H9 (cell line): ENCODE measurements around the gene SRSF6. TPM values are rescaled to one million over a fixed set of nuclear protein-coding genes. Genes with fewer than 3 reads are reported as not detected.

Experiments
- DNase-seq: peaks from one replicate; pipeline ENCODE4 v3.0.0-alpha.2; 2017
- H2AFZ ChIP-seq: one replicate; pipeline ENCODE4 v1.6.1; 2013; ENCODE audit warnings: mild to moderate bottlenecking, low read length, control low read depth, moderate library complexity
- H2AK5ac ChIP-seq: 2 replicates; pipeline ENCODE4 v1.6.1; 2013; ENCODE audit warnings: low read length, control low read depth, mixed read lengths; ENCODE audit not compliant: insufficient read length
- H2BK120ac ChIP-seq: one replicate; pipeline ENCODE4 v1.6.1; 2013; ENCODE audit warnings: low read depth, mild to moderate bottlenecking, low read length, control low read depth, inconsistent platforms; ENCODE audit not compliant: poor library complexity, severe bottlenecking
- H2BK12ac ChIP-seq: 2 replicates; pipeline ENCODE4 v1.6.1; 2013; ENCODE audit warnings: low read length, control low read depth, mixed read lengths, low read depth; ENCODE audit not compliant: insufficient read length
- H2BK15ac ChIP-seq: 2 replicates; pipeline ENCODE4 v1.6.1; 2013; ENCODE audit warnings: low read depth, low read length, control low read depth
- H2BK20ac ChIP-seq: one replicate; pipeline ENCODE4 v1.6.1; 2013; ENCODE audit warnings: low read depth, mild to moderate bottlenecking, low read length, control low read depth, inconsistent platforms; ENCODE audit not compliant: poor library complexity, severe bottlenecking
- H2BK5ac ChIP-seq: 2 replicates; pipeline ENCODE4 v1.6.1; 2013; ENCODE audit warnings: low read length, control low read depth, mixed read lengths; ENCODE audit not compliant: insufficient read length
- H3K14ac ChIP-seq: 2 replicates; pipeline ENCODE4 v1.6.1; 2013; ENCODE audit warnings: low read length, control low read depth; ENCODE audit not compliant: insufficient read depth
- H3K18ac ChIP-seq: 2 replicates; pipeline ENCODE4 v1.6.1; 2013; ENCODE audit warnings: low read depth, mild to moderate bottlenecking, mixed read lengths, low read length, control low read depth; ENCODE audit not compliant: insufficient read length
- H3K23ac ChIP-seq: 2 replicates; pipeline ENCODE4 v1.6.1; 2013; ENCODE audit warnings: low read length, control low read depth, mixed read lengths, low read depth; ENCODE audit not compliant: insufficient read length
- H3K23me2 ChIP-seq: 2 replicates; pipeline ENCODE4 v1.6.1; 2013; ENCODE audit warnings: low read depth, mild to moderate bottlenecking, mixed read lengths, low read length, control low read depth; ENCODE audit not compliant: insufficient read length, poor library complexity, severe bottlenecking
- H3K27ac ChIP-seq: 2 replicates; pipeline ENCODE4 v1.5.1; 2013; ENCODE audit warnings: low read length, control low read depth, mixed read lengths, low read depth; ENCODE audit not compliant: insufficient read length
- H3K27me3 ChIP-seq: 2 replicates; pipeline ENCODE4 v1.6.1; 2013; ENCODE audit warnings: low read length, control low read depth, inconsistent platforms; ENCODE audit not compliant: insufficient read depth
- H3K4ac ChIP-seq: 2 replicates; pipeline ENCODE4 v1.6.1; 2013; ENCODE audit warnings: low read depth, mild to moderate bottlenecking, control low read depth, inconsistent platforms, low read length, moderate library complexity
- H3K4me1 ChIP-seq: 2 replicates; pipeline ENCODE4 v1.6.1; 2013; ENCODE audit warnings: low read length, control low read depth, inconsistent platforms; ENCODE audit not compliant: insufficient read depth
- H3K4me2 ChIP-seq: 2 replicates; pipeline ENCODE4 v1.6.1; 2013; ENCODE audit warnings: low read length, control low read depth, mixed read lengths; ENCODE audit not compliant: insufficient read length, insufficient read depth
- H3K56ac ChIP-seq: 2 replicates; pipeline ENCODE4 v1.6.1; 2013; ENCODE audit warnings: low read depth, mild to moderate bottlenecking, mixed read lengths, low read length, control low read depth; ENCODE audit not compliant: insufficient read length
- H3K79me1 ChIP-seq: 2 replicates; pipeline ENCODE4 v1.6.1; 2013; ENCODE audit warnings: low read depth, mild to moderate bottlenecking, moderate library complexity, low read length, control low read depth, inconsistent platforms; ENCODE audit not compliant: insufficient read depth, poor library complexity, severe bottlenecking
- H3K79me2 ChIP-seq: 2 replicates; pipeline ENCODE4 v1.6.1; 2013; ENCODE audit warnings: low read length, control low read depth, inconsistent platforms; ENCODE audit not compliant: insufficient read depth
- H3K9ac ChIP-seq: 2 replicates; pipeline ENCODE4 v1.6.1; 2013; ENCODE audit warnings: low read length, control low read depth, mixed read lengths; ENCODE audit not compliant: insufficient read length; ENCODE audit errors: extremely low read depth
- H3K9me3 ChIP-seq: one replicate; pipeline ENCODE4 v1.6.1; 2013; ENCODE audit warnings: low read depth, low read length, inconsistent platforms; ENCODE audit not compliant: control insufficient read depth
- H3T11ph ChIP-seq: one replicate; pipeline ENCODE4 v1.6.1; 2013; ENCODE audit warnings: mild to moderate bottlenecking, low read length, control low read depth, inconsistent platforms
- H4K20me1 ChIP-seq: one replicate; pipeline ENCODE4 v1.6.1; 2013; ENCODE audit not compliant: control insufficient read depth, insufficient read length, insufficient read depth
- H4K5ac ChIP-seq: 2 replicates; pipeline ENCODE4 v1.6.1; 2013; ENCODE audit warnings: low read depth, mild to moderate bottlenecking, mixed read lengths, low read length, control low read depth; ENCODE audit not compliant: insufficient read length
- H4K8ac ChIP-seq: replicated peaks from 2 replicates; pipeline ENCODE4 v1.6.1; 2013; ENCODE audit warnings: low read length, control low read depth, mixed read lengths, low read depth; ENCODE audit not compliant: insufficient read length
- H4K91ac ChIP-seq: 2 replicates; pipeline ENCODE4 v1.6.1; 2013; ENCODE audit warnings: low read depth, mild to moderate bottlenecking, moderate library complexity, mixed read lengths, low read length, control low read depth; ENCODE audit not compliant: insufficient read length
- H3K27ac Mint-ChIP-seq, 3 experiments: 2 replicates in 2 of 3; 3 replicates in 1 of 3; pipeline ENCODE4 v1.8.0; 2020 to 2021; ENCODE audit warnings: mixed read lengths in 3 of 3, mild to moderate bottlenecking in 1 of 3, moderate library complexity in 1 of 3
- H3K27me3 Mint-ChIP-seq: 2 replicates; pipeline ENCODE4 v1.8.0; 2021; ENCODE audit warnings: low read depth, mild to moderate bottlenecking, moderate library complexity, mixed read lengths
- H3K36me3 Mint-ChIP-seq, 3 experiments: 2 replicates in 2 of 3; 3 replicates in 1 of 3; pipeline ENCODE4 v1.8.0; 2020 to 2021; ENCODE audit warnings: low read depth in 3 of 3, mixed read lengths in 3 of 3; ENCODE audit not compliant: insufficient read depth in 1 of 3
- H3K4me1 Mint-ChIP-seq, 2 experiments: 2 replicates each; pipeline ENCODE4 v1.8.0; 2020; ENCODE audit warnings: mixed read lengths in 2 of 2
- H3K4me3 Mint-ChIP-seq, 2 experiments: 2 replicates in 1 of 2; 3 replicates in 1 of 2; pipeline ENCODE4 v1.8.0; 2020 to 2021; ENCODE audit warnings: mild to moderate bottlenecking in 2 of 2, mixed read lengths in 2 of 2, moderate library complexity in 1 of 2
- H3K9me3 Mint-ChIP-seq, 2 experiments: 2 replicates in 1 of 2; 3 replicates in 1 of 2; pipeline ENCODE4 v1.8.0; 2020; ENCODE audit warnings: mild to moderate bottlenecking in 2 of 2, mixed read lengths in 2 of 2, moderate library complexity in 1 of 2
- CTCF ChIP-seq: fragments of 200-600 bp; sonication (generic); conservative IDR thresholded peaks from 3 replicates; pipeline ENCODE4 v1.8.0; 2021; ENCODE audit warnings: antibody characterized with exemption, mild to moderate bottlenecking
- WGBS: extraction: QIAGEN DNeasy Blood & Tissue Kit; methylation state at CpG from one replicate; pipeline ENCODE4 v1.1.7; 2013; ENCODE audit warnings: missing lambda C conversion rate, low lambda C conversion rate, mixed read lengths; ENCODE audit not compliant: insufficient read length; ENCODE audit errors: extremely low coverage; 5-methylcytosine and 5-hydroxymethylcytosine counted together
- total RNA-seq: library from RNA; stranded (reverse); gene quantifications from 2 replicates; pipeline ENCODE4 v1.2.1, GENCODE V29; 2021

The SRSF6 gene
- total RNA-seq, 1 experiment from 2014 or later, result 336 TPM

GRCh38 chr20:43508604-43509040, 50.9 kb downstream of the SRSF6 start:
- H3K23ac ChIP-seq, result no peak overlapping the region
- DNase-seq, result peak; percentile 94
- peaks cover 13% of the 10 kb centered on the region for H3K23me2 ChIP-seq
- no peak overlapping the region for H2BK15ac ChIP-seq
- H2BK12ac ChIP-seq, result no peak overlapping the region
- no peak overlapping the region for H3K27ac ChIP-seq
- peak overlapping the region; percentile 34 for H3K4me2 ChIP-seq
- H2BK5ac ChIP-seq, result no peak overlapping the region
- H4K20me1 ChIP-seq, result no peaks in the 10 kb centered on the region
- no peak overlapping the region for H3K14ac ChIP-seq
- no peak overlapping the region for H3T11ph ChIP-seq
- peaks cover 33% of the 10 kb centered on the region for H3K27me3 Mint-ChIP-seq
- no peak overlapping the region for H3K4ac ChIP-seq
- no peaks in the 10 kb centered on the region for H3K9me3 ChIP-seq
- H3K9me3 Mint-ChIP-seq, result no peaks in the 10 kb centered on the region
- peak; percentile 50 for TF ChIP-seq CTCF
- H3K36me3 Mint-ChIP-seq, result no peaks in the 10 kb centered on the region
- H2AFZ ChIP-seq, result no peak overlapping the region
- H3K79me1 ChIP-seq, result no peaks in the 10 kb centered on the region
- peak overlapping the region; percentile 70 to 86 for H3K4me3 Mint-ChIP-seq
- peaks cover 11 to 20% of the 10 kb centered on the region in 2 experiments for H3K4me1 Mint-ChIP-seq
- no peak overlapping the region for H2BK120ac ChIP-seq
- H3K9ac ChIP-seq, result no peak overlapping the region
- no peak overlapping the region for H2BK20ac ChIP-seq
- peaks cover 7% of the 10 kb centered on the region; the same call in 1 of the 2 replicates for H3K27me3 ChIP-seq
- no peak overlapping the region for H3K56ac ChIP-seq
- no peaks in the 10 kb centered on the region for H3K79me2 ChIP-seq
- no CpG with 5 or more reads among the region's 11 CpGs for WGBS
- no peak overlapping the region for H4K8ac ChIP-seq
- peak overlapping the region; percentile 40 to 84 (median 84); a peak in 4 of 7 replicates for H3K27ac Mint-ChIP-seq
- no peak overlapping the region for H2AK5ac ChIP-seq
- no peak overlapping the region for H4K5ac ChIP-seq
- H4K91ac ChIP-seq, result no peak overlapping the region
- no peak overlapping the region for H3K18ac ChIP-seq
- no peaks in the 10 kb centered on the region for H3K4me1 ChIP-seq
